Vagina (tissue), 2 donors: ENCODE measurements around the gene CRISPLD2.

Experiments
- CTCF ChIP-seq, 3 experiments: fragments of 450-650 bp in 2 of 3; fragments of 200-600 bp in 1 of 3; sonication (generic) in 1 of 3; IDR thresholded peaks; one replicate each; pipeline ENCODE4 v1.5.1; 2017 to 2019; ENCODE audit warnings: antibody characterized with exemption in 3 of 3, mild to moderate bottlenecking in 2 of 3, moderate library complexity in 2 of 3
- POLR2A ChIP-seq, 2 donors: fragments of 450-650 bp; IDR thresholded peaks; one replicate each; pipeline ENCODE4 v1.6.1; 2017; ENCODE audit warnings: antibody characterized with exemption in 2 of 2, mild to moderate bottlenecking in 2 of 2, moderate library complexity in 2 of 2

GRCh38 chr16:84943620-84944019 lies 123.8 kb downstream of the CRISPLD2 start:
- TF ChIP-seq POLR2A (IDR thresholded peaks at IDR 0.05) (no peak), CTCF (IDR thresholded peaks at IDR 0.05) (no peak)
